ENCODE results near the gene PTGES3.
A peak's percentile ranks its signal among the peaks of the same experiment; 100 is the strongest.
"Not testable (repeated sequence)": the region's sequence is repeated elsewhere in the genome, so short reads cannot be mapped to it uniquely, and the experiment has no call there.

Gene PTGES3

DNA sequence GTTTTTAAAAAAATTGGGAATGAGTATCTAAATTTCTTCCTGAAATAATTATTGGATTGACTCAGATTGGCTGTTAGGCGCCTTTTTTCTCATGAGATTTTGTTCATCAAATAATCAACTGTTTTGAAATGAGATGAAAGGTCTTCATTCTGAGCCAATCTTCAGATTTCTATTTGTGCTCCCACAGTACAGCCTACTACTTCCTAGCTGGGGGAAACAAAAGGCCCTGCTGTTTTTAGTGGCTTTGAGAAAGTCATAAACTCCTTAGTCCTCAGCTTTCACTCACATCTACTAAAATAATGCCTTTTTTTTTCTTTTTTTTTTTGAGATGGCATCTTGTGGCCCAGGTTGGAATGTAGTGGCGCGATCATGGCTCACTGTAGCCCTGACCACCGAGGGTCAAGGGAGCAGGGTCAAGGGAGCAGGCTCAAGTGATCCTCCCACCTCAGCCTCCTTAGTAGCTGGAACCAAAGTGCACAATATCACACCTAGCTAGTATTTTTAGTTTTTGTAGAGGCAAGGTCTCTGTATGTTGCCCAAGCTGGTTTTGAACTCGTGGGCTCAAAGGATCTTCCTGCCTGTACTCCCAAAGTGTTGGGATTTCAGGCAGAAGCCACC lies 21.8 kb upstream of the PTGES3 start:
- no peak for DNase-seq (ENCODE audit: low read depth in 2 of 2)

- not testable (repeated sequence) for DNase-seq (ENCODE audit: low read depth in 2 of 2)
These were observed 16.4 kb upstream of the PTGES3 start for GRCh38 chr12:56704522-56704921.

GRCh38 chr12:56699020-56699661 lies 11.1 kb upstream of the PTGES3 start:
- no peak for DNase-seq (ENCODE audit: low read depth in 2 of 2)

DNA sequence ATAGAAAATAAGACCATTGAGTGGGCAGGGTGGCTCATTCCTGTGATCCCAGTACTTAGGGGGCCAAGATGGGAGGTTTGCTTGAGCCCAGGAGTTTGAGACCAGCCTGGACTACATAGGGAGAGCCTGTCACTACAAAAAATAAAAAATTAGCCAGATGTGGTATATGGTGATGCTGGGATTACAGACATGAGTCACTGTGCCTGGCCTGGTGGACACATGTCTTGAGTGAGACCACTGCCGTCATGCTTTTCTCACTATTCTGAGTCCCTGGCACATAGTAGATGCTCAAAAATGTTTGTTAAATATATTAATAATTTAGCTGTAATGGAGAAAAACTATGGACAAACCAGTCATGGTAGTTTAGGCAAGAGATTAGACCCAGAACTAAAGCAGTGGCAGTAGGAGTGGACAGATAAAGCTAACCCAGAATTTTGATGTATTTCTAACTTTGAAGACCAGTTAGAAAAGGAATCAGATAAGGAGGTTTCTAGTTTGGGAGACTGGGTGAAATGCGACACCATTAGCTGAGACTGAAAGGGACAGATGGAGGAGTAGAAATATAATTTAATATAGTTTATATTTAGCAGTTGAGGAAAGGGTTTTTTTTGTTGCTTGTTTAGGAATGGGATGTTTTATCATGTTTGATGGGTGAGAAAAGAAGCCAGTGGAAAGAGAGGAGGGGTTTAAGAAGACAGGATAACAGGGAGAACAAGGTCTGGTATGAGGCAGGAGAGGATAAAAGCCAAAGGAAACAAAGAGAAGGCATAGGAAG lies 7.4 kb upstream of the PTGES3 start:
- no peak for DNase-seq (ENCODE audit: low read depth in 2 of 2)

DNA sequence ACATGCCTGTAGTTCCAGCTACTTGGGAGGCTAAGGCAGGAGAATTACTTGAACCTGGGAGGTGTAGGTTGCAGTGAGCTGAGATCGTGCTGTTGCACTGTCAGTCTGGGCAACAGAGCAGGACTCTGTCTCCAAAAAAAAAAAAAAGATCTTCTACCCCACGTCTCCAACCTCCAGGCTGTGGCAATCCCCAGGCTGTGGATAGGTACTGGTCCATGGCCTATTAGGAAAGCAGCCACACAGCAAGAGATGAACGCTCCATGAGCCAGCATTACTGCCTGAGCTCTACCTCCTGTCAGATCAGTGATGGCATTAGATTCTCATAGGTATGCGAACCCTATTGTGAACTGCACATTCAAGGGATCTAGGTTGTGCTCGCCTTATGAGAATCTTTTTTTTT lies 6.1 kb upstream of the PTGES3 start:
- DNase-seq (ENCODE audit: low read depth in 2 of 2) = no peak

- DNase-seq (ENCODE audit: low read depth in 2 of 2) = no peak
These were observed 694 bp upstream of the PTGES3 start for GRCh38 chr12:56688846-56689109.

DNA sequence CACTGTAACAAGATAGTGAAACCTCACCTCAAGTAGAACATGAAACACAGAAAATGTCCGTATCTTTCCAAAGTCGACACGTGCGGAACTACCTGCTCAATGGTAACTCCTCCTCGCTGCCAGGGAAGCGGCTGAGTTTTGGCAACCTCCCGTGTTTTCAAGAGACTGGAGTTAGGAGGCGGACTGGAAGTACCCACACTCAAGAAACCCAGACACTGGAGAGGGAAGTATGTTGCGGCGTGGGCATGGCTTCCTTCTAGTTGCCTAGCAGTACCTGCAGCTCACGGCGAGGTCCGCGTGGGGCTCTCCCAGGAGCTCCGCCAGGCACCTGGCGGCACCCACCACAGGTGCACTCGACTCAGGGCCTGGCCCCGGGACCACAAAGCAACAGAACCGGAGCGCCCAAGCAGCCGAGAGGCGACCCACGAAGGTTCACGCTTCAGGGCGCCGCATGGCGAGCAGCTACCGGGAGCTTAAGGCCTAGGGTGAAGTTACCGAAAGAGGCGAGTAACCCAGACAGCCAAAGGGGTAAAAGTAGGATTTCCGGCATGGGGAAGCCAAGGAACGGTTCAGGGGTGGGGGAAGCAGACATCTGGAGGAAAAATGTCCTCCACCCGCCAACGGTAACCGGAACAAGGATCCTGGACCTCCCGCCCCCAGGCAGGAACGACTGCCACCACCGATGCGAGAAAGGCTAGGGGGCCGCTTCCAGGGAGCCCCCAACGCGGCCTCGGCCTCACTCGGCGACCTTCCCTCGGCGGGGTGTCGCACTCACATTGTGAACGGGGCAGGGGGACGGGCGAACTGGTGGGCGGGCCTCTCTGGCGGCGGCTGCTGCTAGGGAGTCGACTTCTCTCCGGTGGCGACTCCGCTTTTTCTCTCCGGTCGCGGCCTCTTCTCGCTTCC lies 608 bp downstream of the PTGES3 start:
- peak; percentile 40 to 53 for DNase-seq (ENCODE audit: low read depth in 2 of 2)

DNA sequence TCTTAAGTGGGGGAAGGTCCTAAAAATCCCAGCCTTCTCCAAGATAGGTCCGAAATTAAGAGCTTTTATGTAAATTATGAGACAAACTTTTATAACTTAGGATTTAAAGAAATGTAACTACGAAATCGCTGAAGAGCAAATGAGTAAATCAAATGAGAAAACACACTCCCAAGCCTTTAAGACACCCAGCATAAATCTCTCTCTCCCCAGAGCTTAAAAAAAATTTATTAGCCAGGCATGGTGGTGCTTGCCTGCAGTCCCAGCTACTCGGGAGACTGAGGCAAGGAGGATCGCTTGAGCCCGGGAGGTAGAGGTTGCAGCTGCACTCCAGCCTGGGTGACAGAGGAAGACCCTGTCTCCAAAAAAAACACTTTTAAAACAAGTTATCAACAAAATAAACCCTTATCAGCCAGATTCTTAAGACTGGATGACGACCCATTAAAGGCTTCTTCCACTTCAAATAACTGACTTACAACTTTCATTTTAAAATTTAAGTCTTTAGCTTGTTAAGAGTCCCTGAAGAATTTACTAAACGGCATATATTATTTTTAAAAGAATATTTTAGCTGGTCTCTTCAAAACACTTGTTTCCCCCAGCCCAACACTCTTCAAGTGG lies 3.2 kb downstream of the PTGES3 start:
- DNase-seq (ENCODE audit: low read depth in 2 of 2) = no peak

DNA sequence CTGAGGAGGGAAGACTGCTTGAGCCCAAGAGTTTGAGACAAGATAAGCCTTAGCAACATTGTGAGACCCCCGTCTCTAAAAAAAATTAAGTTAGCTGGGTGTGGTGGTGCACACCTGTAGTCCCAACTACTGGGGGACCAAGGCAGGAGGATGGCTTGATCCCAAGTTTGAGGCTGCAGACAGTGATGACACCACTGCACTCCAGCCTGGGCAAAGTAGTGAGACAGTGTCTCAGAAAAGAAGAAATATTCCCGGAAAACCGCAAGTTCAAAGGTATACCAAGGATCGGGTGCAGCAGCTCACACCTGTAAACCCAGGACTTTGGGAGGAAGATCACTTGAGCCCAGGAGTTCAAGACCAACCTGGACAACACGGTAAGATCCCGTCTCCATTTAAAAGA lies 5.8 kb downstream of the PTGES3 start:
- no peak for DNase-seq (ENCODE audit: low read depth in 2 of 2)

GRCh38 chr12:56679883-56680575 lies 8.1 kb downstream of the PTGES3 start:
- no peak for DNase-seq (ENCODE audit: low read depth in 2 of 2)

- DNase-seq (ENCODE audit: low read depth in 2 of 2) = no peak
These were observed 9.2 kb downstream of the PTGES3 start for GRCh38 chr12:56678852-56679251.

GRCh38 chr12:56677680-56678079 lies 10.4 kb downstream of the PTGES3 start:
- no peak for DNase-seq (ENCODE audit: low read depth in 2 of 2)

DNA sequence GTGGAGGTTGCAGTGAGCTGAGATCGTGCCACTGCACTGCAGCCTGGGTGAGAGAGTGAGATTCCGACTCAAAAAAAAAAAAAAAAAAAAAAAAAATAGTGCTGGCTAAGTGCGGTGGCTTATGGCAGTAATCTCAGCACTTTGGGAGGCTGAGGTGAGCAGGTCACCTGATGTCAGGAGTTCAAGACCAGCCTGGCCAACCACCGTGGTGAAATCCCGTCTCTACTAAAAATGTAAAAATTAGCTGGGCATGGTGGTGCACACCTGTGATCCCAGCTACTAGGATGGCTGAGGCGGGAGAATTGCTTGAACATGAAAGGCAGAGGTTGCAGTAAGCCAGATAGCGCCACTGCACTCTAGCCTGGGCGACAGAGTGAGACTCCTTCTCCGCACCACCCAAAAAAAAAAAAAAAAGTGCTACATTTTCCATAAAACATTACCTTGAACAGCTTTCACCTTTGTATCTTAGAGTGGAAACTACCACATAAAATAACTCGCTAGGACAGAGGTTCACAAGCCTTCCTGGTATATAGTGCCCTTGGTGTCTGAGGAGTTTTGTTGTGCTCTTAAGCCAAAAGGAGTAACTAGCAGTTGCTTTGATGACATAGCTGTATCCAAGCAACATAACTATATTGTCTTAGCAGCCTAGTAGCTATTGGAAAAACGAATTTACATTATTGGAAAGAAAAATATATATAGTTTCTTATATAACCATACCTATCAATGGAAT lies 11.1 kb downstream of the PTGES3 start:
- no peak for DNase-seq (ENCODE audit: low read depth in 2 of 2)

GRCh38 chr12:56671608-56672007 lies 16.5 kb downstream of the PTGES3 start:
- DNase-seq (ENCODE audit: low read depth in 2 of 2) = no peak

DNA sequence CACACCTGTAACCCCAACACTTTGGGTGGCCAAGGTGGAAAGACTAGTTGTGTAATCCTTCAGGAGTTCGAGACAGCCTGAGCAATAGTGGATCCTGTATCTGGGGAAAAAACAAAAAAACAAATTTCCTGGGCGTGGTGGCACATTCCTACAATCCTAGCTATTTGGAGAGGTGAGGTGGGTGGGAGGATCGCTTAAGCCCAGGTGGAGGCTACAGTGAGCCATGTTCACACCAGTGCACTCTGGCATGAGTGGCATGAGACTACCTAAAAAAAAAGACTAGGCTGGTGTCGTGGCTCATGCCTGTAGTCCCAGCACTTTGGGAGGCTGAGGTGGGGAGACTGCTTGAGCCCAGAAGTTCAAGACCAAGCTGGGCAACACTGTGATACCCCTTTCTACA lies 17.2 kb downstream of the PTGES3 start:
- DNase-seq (ENCODE audit: low read depth in 2 of 2) = no peak

DNA sequence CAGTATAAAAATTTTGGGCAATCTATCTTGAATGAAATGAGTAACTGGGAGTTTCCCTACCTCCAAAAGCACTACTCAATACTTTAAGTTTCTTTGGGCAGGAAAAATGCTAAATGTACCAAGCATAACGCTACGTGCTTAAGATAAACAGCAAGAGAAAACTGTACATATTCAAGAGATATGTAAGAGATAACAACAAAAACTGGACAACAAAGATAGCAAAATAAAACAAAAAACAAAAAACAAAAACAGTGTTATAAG lies 20.0 kb downstream of the PTGES3 start:
- DNase-seq (ENCODE audit: low read depth in 2 of 2) = no peak

GRCh38 chr12:56661979-56662638 lies 26.0 kb downstream of the PTGES3 start:
- no peak for DNase-seq (ENCODE audit: low read depth in 2 of 2)

DNA sequence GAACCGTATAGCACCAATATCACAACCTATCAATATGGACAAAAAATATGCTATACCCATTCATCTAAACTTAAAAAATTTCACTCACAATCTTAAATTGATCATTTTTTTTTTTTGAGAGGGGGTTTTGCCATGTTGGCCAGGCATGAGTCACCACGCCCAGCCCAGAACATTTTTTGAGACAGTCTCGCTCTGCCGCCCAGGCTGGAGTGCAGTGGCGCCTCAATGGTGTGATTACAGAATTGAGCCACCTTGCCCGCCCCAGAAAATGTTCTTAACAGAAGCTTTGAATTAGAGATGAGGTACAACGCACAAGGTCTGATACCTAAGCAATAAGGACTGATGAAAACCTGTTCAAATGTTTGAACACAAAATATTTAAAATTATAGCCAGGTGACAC lies 26.5 kb downstream of the PTGES3 start:
- DNase-seq (ENCODE audit: low read depth in 2 of 2) = no peak

DNA sequence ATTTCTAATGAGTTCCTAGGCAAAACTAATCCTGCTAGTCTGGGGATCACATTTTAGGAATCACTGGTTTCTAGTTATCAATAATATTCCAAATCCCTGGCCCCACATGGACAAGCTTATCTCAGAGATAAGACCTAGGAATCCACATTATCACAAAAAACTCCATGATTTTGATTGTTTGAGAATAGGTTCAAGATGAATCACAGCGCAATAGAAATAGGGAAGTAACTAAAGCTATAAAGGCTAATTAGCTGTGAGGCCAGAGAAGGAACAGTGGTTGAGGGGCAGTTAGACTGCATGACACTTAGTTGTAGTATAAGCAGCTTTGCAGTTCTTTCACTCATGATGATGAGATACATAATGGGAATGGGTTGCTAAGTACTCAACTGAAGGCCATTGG lies 29.2 kb downstream of the PTGES3 start:
- no peak for DNase-seq (ENCODE audit: low read depth in 2 of 2)
